GM12878 (cell line): Measurements from ENCODE around the gene CDK3. TPM values are rescaled to one million over a fixed set of nuclear protein-coding genes. Genes with fewer than 3 reads are reported as not detected.

ENCODE experiments used
- ATAC-seq: fragments of 200-7000 bp; cut with Tn5 transposase; 3 replicates; pipeline ENCODE4 v1.9.1; 2020; ENCODE audit warnings: mild to moderate bottlenecking, moderate library complexity
- BruUV-seq: library from RNA; stranded (reverse); fragments of 400-500 nt; replicated peaks from 2 replicates; lab custom pipeline; 2021; lab: Mats Ljungman, UMichigan
- CTCF ChIA-PET: fragments of 300-600 bp; sonication (Branson Sonifier 250); formaldehyde crosslinking; extraction: SDS; loops from one replicate; lab custom pipeline; 2021; ENCODE audit warnings: inconsistent platforms; lab: Yijun Ruan, JAX
- POLR2A ChIA-PET: fragments of 350-600 bp; formaldehyde crosslinking; extraction: SDS; loops from one replicate; lab custom pipeline; 2021; ENCODE audit warnings: inconsistent platforms; lab: Charles Lee
- RAD21 ChIA-PET: fragments of 300-600 bp; sonication (Branson Sonifier 250); formaldehyde crosslinking; loops from one replicate; lab custom pipeline; 2023; ENCODE audit warnings: antibody characterized with exemption; ENCODE audit not compliant: unreplicated experiment; lab: Charles Lee
- SMC1A ChIA-PET: fragments of 300-600 bp; sonication (Branson Sonifier 250); formaldehyde crosslinking; loops from one replicate; lab custom pipeline; 2023; ENCODE audit not compliant: unreplicated experiment, uncharacterized antibody; lab: Charles Lee
- DNase-seq: peaks from one replicate; pipeline ENCODE4 v3.0.0-alpha.2; 2011; ENCODE audit warnings: low read depth, low spot score
- FAIRE-seq: peaks from 3 replicates; lab custom pipeline; 2011; peaks lifted over from hg19 to GRCh38; lab: Jason Lieb, UNC
- H2AFZ ChIP-seq: 2 replicates; pipeline ENCODE4 v1.6.0; 2011; ENCODE audit warnings: low read depth, low read length, control low read depth; ENCODE audit not compliant: control insufficient read depth
- H3K27ac ChIP-seq: 2 replicates; pipeline ENCODE4 v1.5.1; 2011; ENCODE audit warnings: control low read depth; ENCODE audit not compliant: control insufficient read depth, insufficient read depth
- H3K27me3 ChIP-seq, 2 experiments: replicated peaks in 1 of 2; 2 replicates each; pipeline versions ENCODE4 v1.6.0 to v1.6.1; 2011; ENCODE audit warnings: low read length in 1 of 2; ENCODE audit not compliant: control insufficient read depth in 2 of 2, insufficient read depth in 2 of 2
- H3K36me3 ChIP-seq, 2 experiments: 2 replicates each; pipeline ENCODE4 v1.5.1; 2011; ENCODE audit warnings: low read length in 1 of 2; ENCODE audit not compliant: control insufficient read depth in 2 of 2, insufficient read depth in 2 of 2
- H3K4me1 ChIP-seq: 2 replicates; pipeline ENCODE4 v1.6.1; 2011; ENCODE audit warnings: mild to moderate bottlenecking, low read length, moderate library complexity, mixed read lengths; ENCODE audit not compliant: control insufficient read depth, insufficient read depth
- H3K4me2 ChIP-seq: 2 replicates; pipeline ENCODE4 v1.6.0; 2011; ENCODE audit warnings: control low read depth; ENCODE audit not compliant: control insufficient read depth, insufficient read depth
- H3K4me3 ChIP-seq: fragments of 200-600 bp; sonication (generic); 2 replicates; pipeline ENCODE4 v1.5.1; 2016
- H3K79me2 ChIP-seq: 2 replicates; pipeline ENCODE4 v1.6.0; 2011; ENCODE audit warnings: low read length; ENCODE audit not compliant: control insufficient read depth, insufficient read depth
- H3K9ac ChIP-seq: 2 replicates; pipeline ENCODE4 v1.8.0; 2011; ENCODE audit warnings: low read length, control low read depth, mixed read lengths; ENCODE audit not compliant: control insufficient read depth, insufficient read depth
- H3K9me3 ChIP-seq: replicated peaks from 3 replicates; pipeline ENCODE4 v1.5.1; 2011; ENCODE audit warnings: mild to moderate bottlenecking, low read length; ENCODE audit not compliant: control insufficient read depth, insufficient read depth
- H4K20me1 ChIP-seq: 2 replicates; pipeline ENCODE4 v1.6.0; 2011; ENCODE audit not compliant: control insufficient read depth, insufficient read depth
- CHD4 ChIP-seq: fragments of 200-600 bp; sonication (generic); IDR thresholded peaks from 2 replicates; pipeline ENCODE4 v1.6.1; 2016; ENCODE audit warnings: mild to moderate bottlenecking
- GABPA ChIP-seq: IDR thresholded peaks from 2 replicates; pipeline ENCODE4 v1.6.1; 2014; ENCODE audit warnings: antibody characterized with exemption, low read depth, mild to moderate bottlenecking, inconsistent platforms
- IRF4 ChIP-seq: IDR thresholded peaks from 2 replicates; pipeline ENCODE4 v1.6.1; 2011; ENCODE audit warnings: low read depth, low read length
- RELA ChIP-seq: fragments of 450-650 bp; IDR thresholded peaks from 2 replicates; pipeline ENCODE4 v1.8.0; 2014; ENCODE audit warnings: borderline replicate concordance; ENCODE audit not compliant: partially characterized antibody
- SP1 ChIP-seq: IDR thresholded peaks from one replicate; pipeline ENCODE4 v1.6.1; 2011; ENCODE audit warnings: low read depth, low read length
- SREBF1 ChIP-seq: IDR thresholded peaks from 2 replicates; pipeline ENCODE4 v1.6.1; 2012; ENCODE audit warnings: mild to moderate bottlenecking, low read length
- STAT1 ChIP-seq: fragments of 450-650 bp; conservative IDR thresholded peaks from 2 replicates; pipeline ENCODE4 v1.6.1; 2014; ENCODE audit warnings: antibody characterized with exemption, mild to moderate bottlenecking
- WGBS: methylation state at CpG from one replicate; pipeline ENCODE4 v1.1.6; 2016; ENCODE audit warnings: low lambda C conversion rate; ENCODE audit not compliant: insufficient replicate concordance, insufficient coverage; ENCODE audit errors: missing lambda C conversion rate; 5-methylcytosine and 5-hydroxymethylcytosine counted together
- in situ Hi-C: fragments of 300-500 bp; cut with MboI; formaldehyde crosslinking; loops from 9 replicates; pipeline ENCODE4 v1.14.3; 2018; ENCODE audit warnings: mixed read lengths
- intact Hi-C: fragments of 100-400 bp; cut with micrococcal nuclease; formaldehyde crosslinking; loops from one replicate; pipeline ENCODE4 v1.14.2; 2022; ENCODE audit not compliant: unreplicated experiment
- polyA plus RNA-seq, 11 experiments: library from polyadenylated mRNA; depleted of rRNA in 4 of 11; unstranded in 6 of 11; stranded (reverse) in 5 of 11; fragments of >200 nt; fragmentation: Nextera tagmentation in 4 of 11; fragmentation: Illumina TruSeq in 1 of 11; extraction: Ambion mirVana in 4 of 11; extraction: Trizol in 1 of 11; gene quantifications; 1 replicate in 1 of 11; 2 replicates in 10 of 11; pipeline versions ENCODE4 v1.2.1 to v1.2.3, GENCODE V29; 2011 to 2016; ENCODE audit warnings: inconsistent platforms in 2 of 11, missing spikeins in 2 of 11, low read depth in 1 of 11
- total RNA-seq, 4 experiments: library from RNA; depleted of rRNA in 3 of 4; stranded (reverse); fragments of >200 nt in 3 of 4; fragmentation: Illumina TruSeq in 1 of 4; extraction: Trizol in 1 of 4; gene quantifications; 2 replicates each; pipeline versions ENCODE4 v1.2.1 to v1.2.3, GENCODE V29; 2013 to 2021
- TF ChIP-seq, protein P1 (sequence below): fragments of 450-650 bp; IDR thresholded peaks from 2 replicates; pipeline ENCODE4 v1.6.1; 2016; ENCODE audit warnings: mild to moderate bottlenecking
- TF ChIP-seq, protein P2 (sequence below): fragments of 450-650 bp; IDR thresholded peaks from 2 replicates; pipeline ENCODE4 v1.6.1; 2017; ENCODE audit warnings: mild to moderate bottlenecking, moderate library complexity
- TF ChIP-seq, protein P3 (sequence below), 3 experiments: IDR thresholded peaks in 2 of 3; conservative IDR thresholded peaks in 1 of 3; 2 replicates each; pipeline ENCODE4 v1.5.1; 2011; ENCODE audit warnings: low read depth in 3 of 3, low read length in 3 of 3, mild to moderate bottlenecking in 3 of 3, control low read depth in 2 of 3, moderate library complexity in 2 of 3, inconsistent platforms in 1 of 3, mixed read lengths in 1 of 3; ENCODE audit not compliant: control insufficient read depth in 2 of 3, insufficient read depth in 1 of 3; ENCODE audit errors: extremely low read depth in 1 of 3
- TF ChIP-seq, protein P4 (sequence below): fragments of 450-650 bp; IDR thresholded peaks from 2 replicates; pipeline ENCODE4 v1.6.1; 2018; ENCODE audit warnings: borderline replicate concordance, mild to moderate bottlenecking; ENCODE audit not compliant: partially characterized antibody

CDK3 gene
- total and polyA plus RNA-seq, 10 of the 15 experiments (the other 5 are each of a cell fraction or from before 2014, with no cell fraction given) = 1.1 to 7.1 (median 4.2) TPM

DNA sequence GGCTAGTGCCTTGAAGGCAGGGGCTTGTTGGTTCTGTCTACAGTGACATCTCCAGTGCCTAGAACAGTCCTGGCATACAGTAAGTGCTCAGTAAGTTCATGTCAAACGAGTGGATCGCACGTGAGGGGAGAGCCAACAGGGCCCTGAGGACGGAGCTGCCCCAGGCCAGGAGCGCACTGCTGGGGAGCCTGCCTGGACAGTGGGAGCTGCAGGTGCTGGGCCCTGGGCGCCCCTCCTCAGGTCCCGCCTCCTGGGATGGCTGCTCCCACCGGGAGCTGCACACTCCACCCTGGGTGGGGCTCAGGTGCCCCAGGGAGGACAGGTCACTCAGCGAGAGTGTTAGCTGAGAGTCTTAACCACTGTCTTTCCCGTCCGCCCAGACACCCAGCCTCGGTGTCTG, 24.6 kb downstream of the CDK3 start:
- ATAC-seq (no peak), FAIRE-seq (no peak), DNase-seq (no peak)
- H3K4me3 ChIP-seq = no peak overlapping the region
- in situ Hi-C loops (no loop called here), intact Hi-C loops (no loop called here)
- H2AFZ ChIP-seq = no peak overlapping the region
- ChIA-PET POLR2A (no interaction called here), CTCF (no interaction called here), SMC1A (no interaction called here), RAD21 (interaction anchor here (0.7 kb wide), 1 partner anchor 55 kb away, joined by 3 read pairs; no protein-coding TSS in a partner anchor)
- no peaks in the 10 kb centered on the region for H3K36me3 ChIP-seq
- no peaks in the 10 kb centered on the region for H3K9me3 ChIP-seq
- TF ChIP-seq SP1 (no peak), SREBF1 (no peak), CHD4 (no peak), IRF4 (no peak), GABPA (no peak), RELA (no peak), STAT1 (no peak)
- TF ChIP-seq, protein P1, sequence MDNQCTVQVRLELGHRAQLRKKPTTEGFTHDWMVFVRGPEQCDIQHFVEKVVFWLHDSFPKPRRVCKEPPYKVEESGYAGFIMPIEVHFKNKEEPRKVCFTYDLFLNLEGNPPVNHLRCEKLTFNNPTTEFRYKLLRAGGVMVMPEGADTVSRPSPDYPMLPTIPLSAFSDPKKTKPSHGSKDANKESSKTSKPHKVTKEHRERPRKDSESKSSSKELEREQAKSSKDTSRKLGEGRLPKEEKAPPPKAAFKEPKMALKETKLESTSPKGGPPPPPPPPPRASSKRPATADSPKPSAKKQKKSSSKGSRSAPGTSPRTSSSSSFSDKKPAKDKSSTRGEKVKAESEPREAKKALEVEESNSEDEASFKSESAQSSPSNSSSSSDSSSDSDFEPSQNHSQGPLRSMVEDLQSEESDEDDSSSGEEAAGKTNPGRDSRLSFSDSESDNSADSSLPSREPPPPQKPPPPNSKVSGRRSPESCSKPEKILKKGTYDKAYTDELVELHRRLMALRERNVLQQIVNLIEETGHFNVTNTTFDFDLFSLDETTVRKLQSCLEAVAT = no peak
- TF ChIP-seq, protein P2, sequence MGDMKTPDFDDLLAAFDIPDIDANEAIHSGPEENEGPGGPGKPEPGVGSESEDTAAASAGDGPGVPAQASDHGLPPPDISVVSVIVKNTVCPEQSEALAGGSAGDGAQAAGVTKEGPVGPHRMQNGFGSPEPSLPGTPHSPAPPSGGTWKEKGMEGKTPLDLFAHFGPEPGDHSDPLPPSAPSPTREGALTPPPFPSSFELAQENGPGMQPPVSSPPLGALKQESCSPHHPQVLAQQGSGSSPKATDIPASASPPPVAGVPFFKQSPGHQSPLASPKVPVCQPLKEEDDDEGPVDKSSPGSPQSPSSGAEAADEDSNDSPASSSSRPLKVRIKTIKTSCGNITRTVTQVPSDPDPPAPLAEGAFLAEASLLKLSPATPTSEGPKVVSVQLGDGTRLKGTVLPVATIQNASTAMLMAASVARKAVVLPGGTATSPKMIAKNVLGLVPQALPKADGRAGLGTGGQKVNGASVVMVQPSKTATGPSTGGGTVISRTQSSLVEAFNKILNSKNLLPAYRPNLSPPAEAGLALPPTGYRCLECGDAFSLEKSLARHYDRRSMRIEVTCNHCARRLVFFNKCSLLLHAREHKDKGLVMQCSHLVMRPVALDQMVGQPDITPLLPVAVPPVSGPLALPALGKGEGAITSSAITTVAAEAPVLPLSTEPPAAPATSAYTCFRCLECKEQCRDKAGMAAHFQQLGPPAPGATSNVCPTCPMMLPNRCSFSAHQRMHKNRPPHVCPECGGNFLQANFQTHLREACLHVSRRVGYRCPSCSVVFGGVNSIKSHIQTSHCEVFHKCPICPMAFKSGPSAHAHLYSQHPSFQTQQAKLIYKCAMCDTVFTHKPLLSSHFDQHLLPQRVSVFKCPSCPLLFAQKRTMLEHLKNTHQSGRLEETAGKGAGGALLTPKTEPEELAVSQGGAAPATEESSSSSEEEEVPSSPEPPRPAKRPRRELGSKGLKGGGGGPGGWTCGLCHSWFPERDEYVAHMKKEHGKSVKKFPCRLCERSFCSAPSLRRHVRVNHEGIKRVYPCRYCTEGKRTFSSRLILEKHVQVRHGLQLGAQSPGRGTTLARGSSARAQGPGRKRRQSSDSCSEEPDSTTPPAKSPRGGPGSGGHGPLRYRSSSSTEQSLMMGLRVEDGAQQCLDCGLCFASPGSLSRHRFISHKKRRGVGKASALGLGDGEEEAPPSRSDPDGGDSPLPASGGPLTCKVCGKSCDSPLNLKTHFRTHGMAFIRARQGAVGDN = no peak
- TF ChIP-seq, protein P3, sequence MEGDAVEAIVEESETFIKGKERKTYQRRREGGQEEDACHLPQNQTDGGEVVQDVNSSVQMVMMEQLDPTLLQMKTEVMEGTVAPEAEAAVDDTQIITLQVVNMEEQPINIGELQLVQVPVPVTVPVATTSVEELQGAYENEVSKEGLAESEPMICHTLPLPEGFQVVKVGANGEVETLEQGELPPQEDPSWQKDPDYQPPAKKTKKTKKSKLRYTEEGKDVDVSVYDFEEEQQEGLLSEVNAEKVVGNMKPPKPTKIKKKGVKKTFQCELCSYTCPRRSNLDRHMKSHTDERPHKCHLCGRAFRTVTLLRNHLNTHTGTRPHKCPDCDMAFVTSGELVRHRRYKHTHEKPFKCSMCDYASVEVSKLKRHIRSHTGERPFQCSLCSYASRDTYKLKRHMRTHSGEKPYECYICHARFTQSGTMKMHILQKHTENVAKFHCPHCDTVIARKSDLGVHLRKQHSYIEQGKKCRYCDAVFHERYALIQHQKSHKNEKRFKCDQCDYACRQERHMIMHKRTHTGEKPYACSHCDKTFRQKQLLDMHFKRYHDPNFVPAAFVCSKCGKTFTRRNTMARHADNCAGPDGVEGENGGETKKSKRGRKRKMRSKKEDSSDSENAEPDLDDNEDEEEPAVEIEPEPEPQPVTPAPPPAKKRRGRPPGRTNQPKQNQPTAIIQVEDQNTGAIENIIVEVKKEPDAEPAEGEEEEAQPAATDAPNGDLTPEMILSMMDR (IDR thresholded peaks at IDR 0.05 in 2 of 3, conservative IDR thresholded peaks at IDR 0.05 in 1 of 3; ENCODE audit: control insufficient read depth in 2 of 3, extremely low read depth in 1 of 3, insufficient read depth in 1 of 3, low read depth in 3 of 3, low read length in 3 of 3) = no peak
- TF ChIP-seq, protein P4, sequence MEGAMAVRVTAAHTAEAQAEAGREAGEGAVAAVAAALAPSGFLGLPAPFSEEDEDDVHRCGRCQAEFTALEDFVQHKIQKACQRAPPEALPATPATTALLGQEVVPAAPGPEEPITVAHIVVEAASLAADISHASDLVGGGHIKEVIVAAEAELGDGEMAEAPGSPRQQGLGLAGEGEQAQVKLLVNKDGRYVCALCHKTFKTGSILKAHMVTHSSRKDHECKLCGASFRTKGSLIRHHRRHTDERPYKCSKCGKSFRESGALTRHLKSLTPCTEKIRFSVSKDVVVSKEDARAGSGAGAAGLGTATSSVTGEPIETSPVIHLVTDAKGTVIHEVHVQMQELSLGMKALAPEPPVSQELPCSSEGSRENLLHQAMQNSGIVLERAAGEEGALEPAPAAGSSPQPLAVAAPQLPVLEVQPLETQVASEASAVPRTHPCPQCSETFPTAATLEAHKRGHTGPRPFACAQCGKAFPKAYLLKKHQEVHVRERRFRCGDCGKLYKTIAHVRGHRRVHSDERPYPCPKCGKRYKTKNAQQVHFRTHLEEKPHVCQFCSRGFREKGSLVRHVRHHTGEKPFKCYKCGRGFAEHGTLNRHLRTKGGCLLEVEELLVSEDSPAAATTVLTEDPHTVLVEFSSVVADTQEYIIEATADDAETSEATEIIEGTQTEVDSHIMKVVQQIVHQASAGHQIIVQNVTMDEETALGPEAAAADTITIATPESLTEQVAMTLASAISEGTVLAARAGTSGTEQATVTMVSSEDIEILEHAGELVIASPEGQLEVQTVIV = no peak
- H3K79me2 ChIP-seq = no peaks in the 10 kb centered on the region
- H3K4me2 ChIP-seq = no peak overlapping the region
- no peaks in the 10 kb centered on the region for H4K20me1 ChIP-seq
- WGBS = 47% methylated on average over 12 of the region's 12 CpGs
- BruUV-seq = no TSS peak
- no peaks in the 10 kb centered on the region for H3K27me3 ChIP-seq
- H3K27ac ChIP-seq = no peak overlapping the region
- H3K9ac ChIP-seq = no peak overlapping the region
- no peaks in the 10 kb centered on the region for H3K4me1 ChIP-seq
